Activated naive CD8-positive, alpha-beta T cell treated with anti-CD3 and anti-CD28 coated beads, Interleukin-2, amount 50 U/mL, for 24 hours (primary cell): ENCODE data around the gene PPP1R1A.

Source experiments
- ATAC-seq: fragments of 150-1000 bp; cut with Tn5 transposase; one replicate; pipeline ENCODE4 v1.10.0; 2021
- DNase-seq: peaks from one replicate; pipeline ENCODE4 v3.0.0; 2021
- H3K27ac Mint-ChIP-seq: one replicate; pipeline ENCODE4 v1.8.0; 2021; ENCODE audit warnings: mild to moderate bottlenecking, mixed read lengths
- H3K27me3 Mint-ChIP-seq: one replicate; pipeline ENCODE4 v1.8.0; 2021; ENCODE audit warnings: mixed read lengths
- H3K36me3 Mint-ChIP-seq: one replicate; pipeline ENCODE4 v1.8.0; 2021; ENCODE audit warnings: low read depth, mixed read lengths
- H3K4me1 Mint-ChIP-seq: one replicate; pipeline ENCODE4 v1.8.0; 2021; ENCODE audit warnings: mixed read lengths
- H3K4me3 Mint-ChIP-seq: one replicate; pipeline ENCODE4 v1.8.0; 2021; ENCODE audit warnings: mild to moderate bottlenecking, moderate library complexity, mixed read lengths
- H3K9me3 Mint-ChIP-seq: one replicate; pipeline ENCODE4 v1.8.0; 2021; ENCODE audit warnings: mixed read lengths

Gene PPP1R1A

GRCh38 chr12:54592316-54592715, 3.9 kb upstream of the PPP1R1A start:
- H3K36me3 Mint-ChIP-seq, result no peaks in the 10 kb centered on the region
- DNase-seq (no peak), ATAC-seq (no peak)
- no peak overlapping the region for H3K4me3 Mint-ChIP-seq
- no peaks in the 10 kb centered on the region for H3K9me3 Mint-ChIP-seq
- peaks cover 2% of the 10 kb centered on the region for H3K4me1 Mint-ChIP-seq
- peaks cover 35% of the 10 kb centered on the region for H3K27me3 Mint-ChIP-seq
- no peak overlapping the region for H3K27ac Mint-ChIP-seq

GRCh38 chr12:54590978-54591591, 2.6 kb upstream of the PPP1R1A start:
- H3K4me1 Mint-ChIP-seq, result peaks cover 4% of the 10 kb centered on the region
- no peak overlapping the region for H3K4me3 Mint-ChIP-seq
- H3K9me3 Mint-ChIP-seq, result no peaks in the 10 kb centered on the region
- no peak for DNase-seq
- peaks cover 45% of the 10 kb centered on the region for H3K27me3 Mint-ChIP-seq
- no peak for ATAC-seq
- H3K36me3 Mint-ChIP-seq, result no peaks in the 10 kb centered on the region
- H3K27ac Mint-ChIP-seq, result no peak overlapping the region

- Mint-ChIP-seq H3K4me3 (no peak overlapping the region), H3K9me3 (no peaks in the 10 kb centered on the region), H3K36me3 (no peaks in the 10 kb centered on the region), H3K4me1 (peaks cover 4% of the 10 kb centered on the region), H3K27me3 (peaks cover 53% of the 10 kb centered on the region), H3K27ac (no peak overlapping the region)
- DNase-seq (no peak), ATAC-seq (no peak)
These were observed 1.5 kb upstream of the PPP1R1A start for GRCh38 chr12:54589964-54590363.

GRCh38 chr12:54588890-54589267, 420 bp upstream of the PPP1R1A start:
- Mint-ChIP-seq H3K36me3 (no peaks in the 10 kb centered on the region), H3K4me3 (peak overlapping the region; percentile 42), H3K9me3 (no peaks in the 10 kb centered on the region), H3K27me3 (peaks cover 62% of the 10 kb centered on the region), H3K4me1 (peaks cover 4% of the 10 kb centered on the region), H3K27ac (no peak overlapping the region)
- DNase-seq (no peak), ATAC-seq (no peak)

- Mint-ChIP-seq H3K27ac (no peak overlapping the region), H3K27me3 (peaks cover 65% of the 10 kb centered on the region), H3K4me3 (no peak overlapping the region), H3K4me1 (peaks cover 4% of the 10 kb centered on the region), H3K36me3 (no peaks in the 10 kb centered on the region), H3K9me3 (no peaks in the 10 kb centered on the region)
- ATAC-seq (no peak), DNase-seq (no peak)
These were observed 1.1 kb downstream of the PPP1R1A start for GRCh38 chr12:54587315-54587873.

GRCh38 chr12:54586620-54587019, 1.8 kb downstream of the PPP1R1A start:
- peaks cover 65% of the 10 kb centered on the region for H3K27me3 Mint-ChIP-seq
- no peaks in the 10 kb centered on the region for H3K9me3 Mint-ChIP-seq
- peaks cover 4% of the 10 kb centered on the region for H3K4me1 Mint-ChIP-seq
- DNase-seq, result no peak
- ATAC-seq, result no peak
- no peaks in the 10 kb centered on the region for H3K36me3 Mint-ChIP-seq
- H3K27ac Mint-ChIP-seq, result no peak overlapping the region
- no peak overlapping the region for H3K4me3 Mint-ChIP-seq

GRCh38 chr12:54585243-54585642, 3.2 kb downstream of the PPP1R1A start:
- no peaks in the 10 kb centered on the region for H3K36me3 Mint-ChIP-seq
- ATAC-seq (no peak), DNase-seq (no peak)
- no peaks in the 10 kb centered on the region for H3K9me3 Mint-ChIP-seq
- H3K27me3 Mint-ChIP-seq, result peaks cover 54% of the 10 kb centered on the region
- no peak overlapping the region for H3K4me3 Mint-ChIP-seq
- H3K27ac Mint-ChIP-seq, result no peak overlapping the region
- peaks cover 4% of the 10 kb centered on the region for H3K4me1 Mint-ChIP-seq

- no peaks in the 10 kb centered on the region for H3K9me3 Mint-ChIP-seq
- no peak overlapping the region for H3K27ac Mint-ChIP-seq
- DNase-seq (no peak), ATAC-seq (no peak)
- no peak overlapping the region for H3K4me3 Mint-ChIP-seq
- peaks cover 4% of the 10 kb centered on the region for H3K4me1 Mint-ChIP-seq
- H3K36me3 Mint-ChIP-seq, result no peaks in the 10 kb centered on the region
- H3K27me3 Mint-ChIP-seq, result peaks cover 43% of the 10 kb centered on the region
These were observed 4.3 kb downstream of the PPP1R1A start for GRCh38 chr12:54584128-54584527.

- DNase-seq (no peak), ATAC-seq (no peak)
- Mint-ChIP-seq H3K27me3 (peaks cover 39% of the 10 kb centered on the region), H3K4me1 (peaks cover 2% of the 10 kb centered on the region), H3K27ac (no peak overlapping the region), H3K4me3 (no peak overlapping the region), H3K36me3 (no peaks in the 10 kb centered on the region), H3K9me3 (no peaks in the 10 kb centered on the region)
These were observed 4.7 kb downstream of the PPP1R1A start for GRCh38 chr12:54583726-54584125.

- DNase-seq, result no peak
- Mint-ChIP-seq H3K27me3 (peaks cover 21% of the 10 kb centered on the region), H3K4me1 (no peaks in the 10 kb centered on the region), H3K9me3 (no peaks in the 10 kb centered on the region), H3K4me3 (no peak overlapping the region), H3K36me3 (peaks cover 2% of the 10 kb centered on the region), H3K27ac (no peak overlapping the region)
- no peak for ATAC-seq
These were observed 7.0 kb downstream of the PPP1R1A start for GRCh38 chr12:54581412-54581811.

GRCh38 chr12:54579696-54580333, 8.6 kb downstream of the PPP1R1A start:
- DNase-seq (peak; percentile 90), ATAC-seq (peak; percentile 95)
- Mint-ChIP-seq H3K9me3 (no peaks in the 10 kb centered on the region), H3K4me1 (no peaks in the 10 kb centered on the region), H3K27ac (no peak overlapping the region), H3K36me3 (peaks cover 3% of the 10 kb centered on the region), H3K4me3 (no peak overlapping the region), H3K27me3 (peaks cover 12% of the 10 kb centered on the region)

- Mint-ChIP-seq H3K9me3 (no peaks in the 10 kb centered on the region), H3K27me3 (peaks cover 7% of the 10 kb centered on the region), H3K4me1 (no peaks in the 10 kb centered on the region), H3K36me3 (peaks cover 3% of the 10 kb centered on the region), H3K4me3 (no peak overlapping the region), H3K27ac (no peak overlapping the region)
- no peak for ATAC-seq
- DNase-seq, result no peak
These were observed 9.2 kb downstream of the PPP1R1A start for GRCh38 chr12:54579258-54579657.

GRCh38 chr12:54578778-54579177, 9.7 kb downstream of the PPP1R1A start:
- Mint-ChIP-seq H3K4me1 (no peaks in the 10 kb centered on the region), H3K36me3 (peaks cover 3% of the 10 kb centered on the region), H3K27me3 (peaks cover 3% of the 10 kb centered on the region), H3K27ac (no peak overlapping the region), H3K4me3 (no peak overlapping the region), H3K9me3 (no peaks in the 10 kb centered on the region)
- ATAC-seq, result no peak
- no peak for DNase-seq

GRCh38 chr12:54572881-54573280, 15.6 kb downstream of the PPP1R1A start:
- H3K4me1 Mint-ChIP-seq, result no peaks in the 10 kb centered on the region
- no peak overlapping the region for H3K27ac Mint-ChIP-seq
- no peaks in the 10 kb centered on the region for H3K27me3 Mint-ChIP-seq
- H3K9me3 Mint-ChIP-seq, result no peaks in the 10 kb centered on the region
- DNase-seq (no peak), ATAC-seq (no peak)
- no peak overlapping the region for H3K4me3 Mint-ChIP-seq
- peaks cover 3% of the 10 kb centered on the region for H3K36me3 Mint-ChIP-seq
